GM12864 (cell line): ENCODE data around the gene MGMT.

ENCODE experiments used
- DNase-seq: peaks from one replicate; pipeline ENCODE4 v3.0.0-alpha.2; 2011; ENCODE audit warnings: low read depth
- H3K4me3 ChIP-seq: 2 replicates; pipeline ENCODE4 v1.5.1; 2011; ENCODE audit warnings: mild to moderate bottlenecking, low read depth, low read length, control low read depth
- TF ChIP-seq, protein P1 (sequence below): IDR thresholded peaks from 2 replicates; pipeline ENCODE4 v1.5.1; 2011; ENCODE audit warnings: low read depth, mild to moderate bottlenecking, moderate library complexity, low read length, control low read depth, inconsistent platforms; ENCODE audit errors: missing control alignments

Gene MGMT

DNA sequence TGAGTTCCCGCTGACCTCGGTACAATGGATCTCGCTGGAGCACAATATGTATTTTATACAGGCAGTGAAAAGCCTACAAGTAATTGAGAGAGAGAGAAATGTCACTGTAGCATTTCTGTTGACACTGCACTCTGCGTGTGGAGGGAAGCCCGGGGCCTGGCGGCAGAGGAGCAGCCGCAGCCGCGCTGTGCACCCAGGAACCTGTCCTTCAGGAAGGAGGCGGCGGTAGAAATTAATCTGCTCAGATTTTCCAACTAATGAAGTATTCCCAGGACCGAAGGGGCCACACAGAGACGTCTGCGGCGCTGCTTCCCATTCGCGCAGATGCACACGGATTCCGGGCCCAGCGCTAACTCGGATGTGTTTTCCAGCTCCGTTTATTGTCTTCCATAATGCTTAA is 327.0 kb downstream of the MGMT start:
- TF ChIP-seq, protein P1, sequence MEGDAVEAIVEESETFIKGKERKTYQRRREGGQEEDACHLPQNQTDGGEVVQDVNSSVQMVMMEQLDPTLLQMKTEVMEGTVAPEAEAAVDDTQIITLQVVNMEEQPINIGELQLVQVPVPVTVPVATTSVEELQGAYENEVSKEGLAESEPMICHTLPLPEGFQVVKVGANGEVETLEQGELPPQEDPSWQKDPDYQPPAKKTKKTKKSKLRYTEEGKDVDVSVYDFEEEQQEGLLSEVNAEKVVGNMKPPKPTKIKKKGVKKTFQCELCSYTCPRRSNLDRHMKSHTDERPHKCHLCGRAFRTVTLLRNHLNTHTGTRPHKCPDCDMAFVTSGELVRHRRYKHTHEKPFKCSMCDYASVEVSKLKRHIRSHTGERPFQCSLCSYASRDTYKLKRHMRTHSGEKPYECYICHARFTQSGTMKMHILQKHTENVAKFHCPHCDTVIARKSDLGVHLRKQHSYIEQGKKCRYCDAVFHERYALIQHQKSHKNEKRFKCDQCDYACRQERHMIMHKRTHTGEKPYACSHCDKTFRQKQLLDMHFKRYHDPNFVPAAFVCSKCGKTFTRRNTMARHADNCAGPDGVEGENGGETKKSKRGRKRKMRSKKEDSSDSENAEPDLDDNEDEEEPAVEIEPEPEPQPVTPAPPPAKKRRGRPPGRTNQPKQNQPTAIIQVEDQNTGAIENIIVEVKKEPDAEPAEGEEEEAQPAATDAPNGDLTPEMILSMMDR, result no peak
- no peak for DNase-seq

DNA sequence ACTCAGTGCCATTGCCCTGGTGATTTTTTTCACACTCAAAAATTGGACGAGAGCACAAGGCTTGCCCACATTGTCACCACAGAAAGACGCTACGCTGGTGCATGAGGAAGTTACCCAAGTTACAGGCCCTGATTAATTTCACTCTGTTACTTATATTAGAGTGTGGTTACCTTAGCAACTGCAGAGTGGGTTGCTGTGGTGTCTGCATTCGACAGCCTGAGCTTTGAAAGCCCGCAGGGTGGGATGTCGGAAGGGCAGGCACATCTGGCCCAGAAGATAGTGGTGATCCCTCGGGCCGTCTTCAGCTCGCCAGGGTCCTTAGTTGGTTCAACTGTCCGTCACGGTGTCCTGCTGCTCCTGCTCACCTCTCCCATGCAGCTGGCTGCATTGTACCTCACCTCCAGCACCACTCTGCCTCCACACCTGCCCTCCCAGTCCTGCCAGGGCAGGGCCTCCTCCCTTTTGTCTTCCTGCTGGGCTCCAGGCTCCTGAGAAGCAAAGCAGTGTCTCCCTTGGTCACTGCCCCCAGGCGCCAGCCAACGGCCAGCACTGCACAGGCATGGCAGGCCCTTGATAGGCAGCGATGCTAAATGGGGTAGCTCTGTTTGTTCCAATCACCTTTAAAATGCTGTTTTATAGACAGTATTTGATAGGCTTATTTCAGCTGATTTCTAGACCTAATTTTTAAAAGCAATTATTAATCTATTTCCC is 329.8 kb downstream of the MGMT start:
- DNase-seq, result no peak
- TF ChIP-seq, protein P1, result no peak
- H3K4me3 ChIP-seq, result no peak overlapping the region

More for the DNA sequence above, 327.0 kb downstream of the MGMT start:
- H3K4me3 ChIP-seq, result no peak overlapping the region

DNA sequence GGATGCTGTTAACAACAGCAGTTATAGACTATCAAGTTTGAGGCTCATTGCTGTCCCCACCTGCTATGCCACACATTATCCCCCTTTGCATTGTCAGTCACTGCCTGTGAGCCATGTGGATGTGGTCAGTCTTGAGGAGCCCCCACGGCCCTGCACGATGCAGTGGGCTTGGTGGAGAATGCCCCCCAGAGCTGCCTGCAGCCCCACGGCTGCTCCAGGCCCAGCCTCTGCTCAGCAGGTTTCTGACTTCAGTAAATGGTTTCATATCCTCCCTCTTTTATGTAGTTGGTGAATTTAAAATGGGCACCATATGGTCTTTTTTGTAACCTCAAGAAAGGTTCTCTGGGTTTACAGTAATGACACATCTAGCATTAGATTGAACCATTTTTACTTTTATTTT is 332.9 kb downstream of the MGMT start:
- TF ChIP-seq, protein P1, result no peak
- H3K4me3 ChIP-seq, result no peak overlapping the region
- no peak for DNase-seq

DNA sequence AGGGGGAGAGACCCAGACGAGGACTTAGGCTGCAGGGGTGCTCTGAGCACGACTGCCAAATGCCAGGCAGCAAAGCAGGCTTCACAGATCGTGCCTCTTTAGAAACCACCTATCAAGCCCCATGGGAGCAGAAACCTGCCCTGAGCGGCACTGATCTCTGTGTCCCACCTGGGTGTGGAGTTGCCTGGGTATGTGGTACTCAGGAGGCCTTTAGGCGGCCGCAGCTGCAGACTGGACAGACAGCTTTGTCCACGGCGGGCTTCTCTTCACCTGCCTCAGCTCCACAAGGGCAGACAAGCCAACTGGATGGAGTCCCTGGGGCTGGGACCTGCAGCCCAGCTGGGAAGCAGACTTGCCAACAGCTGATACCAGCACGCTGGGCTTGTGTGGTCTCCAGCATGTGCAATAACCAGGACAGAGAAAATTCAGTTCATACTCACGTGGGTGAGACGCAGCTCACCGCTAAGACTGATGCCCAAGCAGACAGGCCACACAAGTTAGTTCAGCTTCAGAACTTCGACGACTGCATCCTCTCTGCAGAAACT is 333.8 kb downstream of the MGMT start:
- TF ChIP-seq, protein P1, result no peak
- no peak overlapping the region for H3K4me3 ChIP-seq
- no peak for DNase-seq

DNA sequence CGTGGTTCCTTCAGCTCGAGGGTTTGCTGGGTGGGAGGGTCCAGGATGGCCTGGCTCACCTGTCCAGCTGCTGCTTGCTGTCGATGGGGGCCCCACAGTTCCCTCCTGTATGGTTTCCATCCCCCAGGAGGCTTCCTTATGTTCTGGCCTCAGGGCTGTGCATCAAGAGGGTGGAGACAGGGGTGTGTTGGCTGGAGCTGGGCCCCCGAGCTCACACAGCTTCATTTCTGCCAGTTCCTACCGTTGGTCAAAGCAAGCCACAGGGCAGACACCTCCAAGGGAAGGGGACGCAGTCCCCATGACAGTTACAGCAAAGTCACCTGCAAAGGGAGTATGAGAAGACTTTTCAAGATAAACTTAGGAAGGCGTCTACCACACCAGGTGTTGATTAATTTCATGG is 340.2 kb downstream of the MGMT start:
- TF ChIP-seq, protein P1, result no peak
- H3K4me3 ChIP-seq, result no peak overlapping the region
- DNase-seq, result no peak

DNA sequence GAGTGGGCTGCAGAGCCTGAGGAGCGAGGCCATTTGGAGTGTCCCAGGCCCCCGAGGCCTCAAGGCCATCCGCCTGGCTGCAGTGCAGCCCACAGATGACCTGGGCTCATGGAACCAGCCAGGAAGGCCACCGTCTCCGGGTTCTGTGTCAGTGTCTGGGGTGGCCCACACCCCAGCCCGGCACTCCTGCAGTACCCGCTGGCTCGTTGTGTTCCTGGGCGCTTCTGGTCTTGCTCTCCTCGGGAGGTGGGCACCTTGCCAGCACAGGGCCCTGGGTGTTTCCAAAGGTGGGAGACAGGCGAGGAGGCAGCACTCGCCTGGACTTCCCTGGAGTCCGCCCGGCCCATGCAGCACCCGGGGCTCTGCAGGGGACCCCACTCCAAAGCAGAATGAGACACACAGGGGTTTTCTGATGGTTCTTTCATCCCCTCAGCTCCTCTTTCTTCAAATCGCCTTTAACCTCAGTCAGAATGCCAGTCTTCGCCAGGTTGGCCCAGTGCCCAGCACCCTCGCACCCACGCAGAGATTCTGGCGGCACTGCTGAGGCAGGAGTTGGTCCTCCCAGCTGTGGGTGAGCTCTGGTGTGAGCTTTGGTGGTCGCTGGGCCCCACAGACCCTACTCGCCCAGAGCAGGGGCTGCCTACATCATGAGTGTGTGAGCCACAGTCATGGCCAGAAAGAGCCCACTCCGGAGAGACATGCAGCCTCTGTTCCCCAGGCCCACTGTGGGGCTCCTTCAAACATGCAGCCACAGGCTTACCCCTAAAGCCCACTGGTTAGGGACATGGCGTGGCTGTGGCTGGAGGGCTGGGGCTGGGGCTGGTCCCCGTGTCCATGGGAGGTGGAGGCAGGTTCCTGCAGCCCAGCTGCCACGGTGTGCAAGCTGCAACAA is 341.3 kb downstream of the MGMT start:
- DNase-seq, result no peak
- no peak overlapping the region for H3K4me3 ChIP-seq
- TF ChIP-seq, protein P1, result no peak
